Ascending aorta (tissue), 2 donors: ENCODE measurements around the gene GRN. TPM values are rescaled to one million over a fixed set of nuclear protein-coding genes. Genes with fewer than 3 reads are reported as not detected.

Experiments used
- DNase-seq, 2 donors: peaks; one replicate each; pipeline ENCODE4 v3.0.0-alpha.2; 2019; ENCODE audit warnings: low spot score in 2 of 2
- H3K27ac ChIP-seq, 2 donors: fragments of 200-600 bp; sonication (generic); one replicate each; pipeline ENCODE4 v1.5.1; 2016 to 2017; ENCODE audit warnings: mild to moderate bottlenecking in 1 of 2
- H3K27me3 ChIP-seq: fragments of 200-600 bp; sonication (generic); one replicate; pipeline ENCODE4 v1.5.1; 2017
- H3K36me3 ChIP-seq, 2 donors: fragments of 200-600 bp; sonication (generic); one replicate each; pipeline ENCODE4 v1.5.1; 2016
- H3K4me1 ChIP-seq, 2 donors: fragments of 200-600 bp; sonication (generic); one replicate each; pipeline ENCODE4 v1.5.1; 2016 to 2017; ENCODE audit warnings: mild to moderate bottlenecking in 1 of 2
- H3K4me3 ChIP-seq, 2 donors: fragments of 200-600 bp; sonication (generic); one replicate each; pipeline ENCODE4 v1.5.1; 2016 to 2017; ENCODE audit warnings: mild to moderate bottlenecking in 1 of 2
- H3K9me3 ChIP-seq, 2 donors: fragments of 200-600 bp; sonication (generic); one replicate each; pipeline ENCODE4 v1.5.1; 2016
- CTCF ChIP-seq, 3 experiments: fragments of 200-600 bp in 2 of 3; fragments of 450-650 bp in 1 of 3; sonication (generic) in 2 of 3; IDR thresholded peaks; one replicate each; pipeline ENCODE4 v1.5.1; 2016 to 2019; ENCODE audit warnings: antibody characterized with exemption in 3 of 3, mild to moderate bottlenecking in 1 of 3, moderate library complexity in 1 of 3
- intact Hi-C: fragments of 100-400 bp; cut with DNase I; formaldehyde crosslinking; loops from one replicate; pipeline ENCODE4 v1.15.1; 2023
- total RNA-seq: library from RNA; depleted of rRNA; stranded (reverse); fragments of >200 nt; gene quantifications from one replicate; pipeline ENCODE4 v1.1.0, GENCODE V29; 2016

Gene GRN
- total RNA-seq, 1 donor from 2014 or later, result 430 TPM

GRCh38 chr17:44349553-44350070, 4.5 kb downstream of the GRN start:
- no peaks in the 10 kb centered on the region for H3K9me3 ChIP-seq
- H3K27me3 ChIP-seq, result no peaks in the 10 kb centered on the region
- peaks cover 0 to 4% of the 10 kb centered on the region in 2 donors for H3K4me1 ChIP-seq
- intact Hi-C loops, result no loop called here
- H3K27ac ChIP-seq, result no peak overlapping the region
- no peak for DNase-seq
- peaks cover 29 to 37% of the 10 kb centered on the region in 2 donors for H3K36me3 ChIP-seq
- no peak for TF ChIP-seq CTCF (IDR thresholded peaks at IDR 0.05)
- H3K4me3 ChIP-seq, result no peak overlapping the region

- H3K27ac ChIP-seq, result no peak overlapping the region
- intact Hi-C loops, result no loop called here
- peaks cover 29 to 37% of the 10 kb centered on the region in 2 donors for H3K36me3 ChIP-seq
- peak; percentile 34 to 60 (median 49) for TF ChIP-seq CTCF (IDR thresholded peaks at IDR 0.05)
- no peaks in the 10 kb centered on the region for H3K27me3 ChIP-seq
- H3K4me3 ChIP-seq, result no peak overlapping the region
- DNase-seq, result no peak
- peaks cover 0 to 3% of the 10 kb centered on the region in 2 donors for H3K4me1 ChIP-seq
- H3K9me3 ChIP-seq, result no peaks in the 10 kb centered on the region
Measured at GRCh38 chr17:44350733-44351226, 5.7 kb downstream of the GRN start.

GRCh38 chr17:44351464-44351863, 6.4 kb downstream of the GRN start:
- H3K27me3 ChIP-seq, result no peaks in the 10 kb centered on the region
- intact Hi-C loops, result no loop called here
- H3K4me3 ChIP-seq, result no peak overlapping the region
- H3K4me1 ChIP-seq, result no peaks in the 10 kb centered on the region
- no peaks in the 10 kb centered on the region for H3K9me3 ChIP-seq
- H3K36me3 ChIP-seq, result peaks cover 29 to 37% of the 10 kb centered on the region in 2 donors
- no peak overlapping the region for H3K27ac ChIP-seq
- no peak for DNase-seq
- TF ChIP-seq CTCF (IDR thresholded peaks at IDR 0.05), result no peak

- no peak for TF ChIP-seq CTCF (IDR thresholded peaks at IDR 0.05)
- Histone ChIP-seq H3K9me3 (no peaks in the 10 kb centered on the region), H3K27ac (no peak overlapping the region), H3K4me3 (no peak overlapping the region), H3K4me1 (no peaks in the 10 kb centered on the region), H3K27me3 (no peaks in the 10 kb centered on the region), H3K36me3 (peaks cover 29 to 37% of the 10 kb centered on the region in 2 donors)
- intact Hi-C loops, result no loop called here
- no peak for DNase-seq
Measured at GRCh38 chr17:44351961-44352827, 7.1 kb downstream of the GRN start.

GRCh38 chr17:44352828-44353671, 7.9 kb downstream of the GRN start:
- no peaks in the 10 kb centered on the region for H3K4me1 ChIP-seq
- intact Hi-C loops, result no loop called here
- TF ChIP-seq CTCF (IDR thresholded peaks at IDR 0.05), result no peak
- no peak for DNase-seq
- H3K27ac ChIP-seq, result no peak overlapping the region
- H3K9me3 ChIP-seq, result no peaks in the 10 kb centered on the region
- H3K36me3 ChIP-seq, result peaks cover 29 to 37% of the 10 kb centered on the region in 2 donors
- peak overlapping the region; percentile 33 to 57 for H3K4me3 ChIP-seq
- H3K27me3 ChIP-seq, result no peaks in the 10 kb centered on the region
